ENCODE measurements around the gene MYOF.

GRCh38 chr10:93496322-93497041, 14.3 kb upstream of the MYOF start, which contains the start of gene CEP55:
- TF ChIP-seq, protein P1, sequence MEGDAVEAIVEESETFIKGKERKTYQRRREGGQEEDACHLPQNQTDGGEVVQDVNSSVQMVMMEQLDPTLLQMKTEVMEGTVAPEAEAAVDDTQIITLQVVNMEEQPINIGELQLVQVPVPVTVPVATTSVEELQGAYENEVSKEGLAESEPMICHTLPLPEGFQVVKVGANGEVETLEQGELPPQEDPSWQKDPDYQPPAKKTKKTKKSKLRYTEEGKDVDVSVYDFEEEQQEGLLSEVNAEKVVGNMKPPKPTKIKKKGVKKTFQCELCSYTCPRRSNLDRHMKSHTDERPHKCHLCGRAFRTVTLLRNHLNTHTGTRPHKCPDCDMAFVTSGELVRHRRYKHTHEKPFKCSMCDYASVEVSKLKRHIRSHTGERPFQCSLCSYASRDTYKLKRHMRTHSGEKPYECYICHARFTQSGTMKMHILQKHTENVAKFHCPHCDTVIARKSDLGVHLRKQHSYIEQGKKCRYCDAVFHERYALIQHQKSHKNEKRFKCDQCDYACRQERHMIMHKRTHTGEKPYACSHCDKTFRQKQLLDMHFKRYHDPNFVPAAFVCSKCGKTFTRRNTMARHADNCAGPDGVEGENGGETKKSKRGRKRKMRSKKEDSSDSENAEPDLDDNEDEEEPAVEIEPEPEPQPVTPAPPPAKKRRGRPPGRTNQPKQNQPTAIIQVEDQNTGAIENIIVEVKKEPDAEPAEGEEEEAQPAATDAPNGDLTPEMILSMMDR (IDR thresholded peaks at IDR 0.05 in 4 of 5, conservative IDR thresholded peaks at IDR 0.05 in 1 of 5) = peak in 1 of 5 experiments; percentile 22
- TF ChIP-seq POLR2A (IDR thresholded peaks at IDR 0.05) = peak; percentile 34 to 36
